Measurements from ENCODE around the gene SYK. TPM values are rescaled to one million over a fixed set of nuclear protein-coding genes. Genes with fewer than 3 reads are reported as not detected.

Gene SYK
- total RNA-seq, 1 donor from 2014 or later, result not detected

DNA sequence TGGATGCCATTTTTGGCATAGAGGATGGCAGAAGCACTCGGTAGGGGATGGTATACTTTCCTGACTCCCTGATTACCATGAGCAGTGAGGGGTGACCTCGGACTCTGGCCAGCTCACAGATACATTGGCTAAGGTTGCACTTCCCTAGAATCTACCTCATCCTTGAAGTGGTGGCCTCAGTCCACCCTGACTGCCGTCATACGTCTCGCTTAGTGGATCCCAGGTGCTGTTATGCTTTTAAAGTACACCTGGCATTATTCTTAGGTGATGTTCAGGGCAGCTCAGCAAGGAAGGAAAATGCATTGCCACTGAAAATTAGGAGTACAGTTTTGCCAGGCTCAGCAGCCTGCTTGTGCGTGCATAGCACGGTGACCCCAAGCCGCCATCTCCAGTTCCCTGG lies 87.3 kb downstream of the SYK start:
- H4K20me1 ChIP-seq (ENCODE audit: low read depth), result no peaks in the 10 kb centered on the region
- peaks cover 14% of the 10 kb centered on the region for H3F3A ChIP-seq (ENCODE audit: low read depth)
- H3K27me3 Mint-ChIP-seq (ENCODE audit: insufficient read depth, low read depth), result peaks cover 4% of the 10 kb centered on the region
- H3K9me3 Mint-ChIP-seq, result peaks cover 11% of the 10 kb centered on the region
- H3K4me2 ChIP-seq, result no peak overlapping the region
- H3K36me3 Mint-ChIP-seq, result no peaks in the 10 kb centered on the region
- DNase-seq (ENCODE audit: low spot score), result no peak
- peaks cover 7% of the 10 kb centered on the region for H3K4me1 Mint-ChIP-seq
- no peak overlapping the region for H3K27ac Mint-ChIP-seq
- H3K9me3 ChIP-seq (ENCODE audit: low read depth), result peaks cover 9% of the 10 kb centered on the region
- H3K27ac ChIP-seq, result no peak overlapping the region
- H3K79me2 ChIP-seq (ENCODE audit: low read depth), result no peaks in the 10 kb centered on the region
- no peak for TF ChIP-seq EZH2 (IDR thresholded peaks at IDR 0.05)
- TF ChIP-seq CTCF (IDR thresholded peaks at IDR 0.05), result no peak
- no peak for TF ChIP-seq EZH2phosphoT487 (IDR thresholded peaks at IDR 0.05)
- H2AFZ ChIP-seq (replicated peaks), result no peak overlapping the region
- no peaks in the 10 kb centered on the region for H3K36me3 ChIP-seq
- H3K4me3 ChIP-seq, result no peak overlapping the region
- H3K9ac ChIP-seq, result no peak overlapping the region
- H3K4me3 Mint-ChIP-seq, result no peak overlapping the region
- H3K4me1 ChIP-seq, result no peaks in the 10 kb centered on the region
- H3K27me3 ChIP-seq, result no peaks in the 10 kb centered on the region

DNA sequence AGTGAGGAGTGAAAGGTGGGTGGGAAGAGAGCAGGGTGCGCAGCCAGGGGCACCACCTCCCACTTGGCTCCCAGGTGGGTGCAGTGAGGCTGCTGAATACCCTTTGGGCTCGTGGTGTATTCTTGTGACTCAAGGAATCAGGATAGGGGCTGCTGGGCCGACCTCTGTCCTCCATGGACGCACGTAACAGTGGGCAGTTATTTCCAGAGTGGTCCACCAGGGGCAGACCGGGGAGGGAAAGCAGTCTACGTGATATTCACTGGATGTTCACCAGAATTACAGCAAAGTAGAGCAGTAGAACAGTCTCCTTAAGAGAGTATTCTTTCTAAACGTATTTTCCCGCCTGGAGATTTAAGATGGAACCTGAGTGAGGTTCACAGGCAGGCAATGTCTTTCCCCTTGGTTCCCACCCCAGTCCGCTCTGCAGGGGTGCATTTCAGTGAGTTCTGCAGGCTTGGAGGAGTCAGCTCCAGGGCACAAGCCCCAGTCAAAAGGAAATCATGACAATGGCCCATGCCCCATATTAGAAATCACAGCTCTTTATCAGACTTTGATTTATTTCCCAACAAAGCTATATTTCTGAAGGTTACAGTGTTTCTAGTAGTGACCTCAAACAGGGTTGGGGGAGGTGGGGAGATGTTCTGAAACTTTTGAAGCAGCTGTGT lies 88.7 kb downstream of the SYK start:
- Mint-ChIP-seq H3K4me3 (no peak overlapping the region), H3K27ac (no peak overlapping the region), H3K9me3 (peaks cover 9% of the 10 kb centered on the region), H3K4me1 (peaks cover 7% of the 10 kb centered on the region), H3K36me3 (no peaks in the 10 kb centered on the region), H3K27me3 (ENCODE audit: insufficient read depth, low read depth) (peaks cover 6% of the 10 kb centered on the region)
- Histone ChIP-seq H4K20me1 (ENCODE audit: low read depth) (no peaks in the 10 kb centered on the region), H3K4me2 (no peak overlapping the region), H3K27me3 (no peaks in the 10 kb centered on the region), H2AFZ (replicated peaks) (peak overlapping the region; percentile 29), H3K4me3 (no peak overlapping the region), H3K4me1 (peaks cover under 1% of the 10 kb centered on the region), H3F3A (ENCODE audit: low read depth) (peaks cover 5% of the 10 kb centered on the region), H3K27ac (no peak overlapping the region), H3K36me3 (no peaks in the 10 kb centered on the region), H3K79me2 (ENCODE audit: low read depth) (no peaks in the 10 kb centered on the region), H3K9ac (no peak overlapping the region), H3K9me3 (ENCODE audit: low read depth) (peaks cover 4% of the 10 kb centered on the region)
- DNase-seq (ENCODE audit: low spot score), result peak; percentile 42
- TF ChIP-seq CTCF (IDR thresholded peaks at IDR 0.05) (peak; percentile 51), EZH2 (IDR thresholded peaks at IDR 0.05) (no peak)

GRCh38 chr9:90891308-90892040 lies 89.9 kb downstream of the SYK start:
- peaks cover 12% of the 10 kb centered on the region for H3K4me1 ChIP-seq
- H3K4me2 ChIP-seq, result no peak overlapping the region
- H3K9me3 ChIP-seq (ENCODE audit: low read depth), result no peaks in the 10 kb centered on the region
- Mint-ChIP-seq H3K36me3 (no peaks in the 10 kb centered on the region), H3K27ac (no peak overlapping the region), H3K4me1 (peaks cover 19% of the 10 kb centered on the region), H3K4me3 (no peak overlapping the region), H3K9me3 (peaks cover 2% of the 10 kb centered on the region), H3K27me3 (ENCODE audit: insufficient read depth, low read depth) (peaks cover 6% of the 10 kb centered on the region)
- peaks cover 15% of the 10 kb centered on the region for H3F3A ChIP-seq (ENCODE audit: low read depth)
- no peak overlapping the region for H3K9ac ChIP-seq
- DNase-seq (ENCODE audit: low spot score), result no peak
- H3K79me2 ChIP-seq (ENCODE audit: low read depth), result no peaks in the 10 kb centered on the region
- H4K20me1 ChIP-seq (ENCODE audit: low read depth), result no peaks in the 10 kb centered on the region
- no peak overlapping the region for H3K4me3 ChIP-seq
- no peaks in the 10 kb centered on the region for H3K36me3 ChIP-seq
- TF ChIP-seq EZH2 (IDR thresholded peaks at IDR 0.05) (no peak), CTCF (IDR thresholded peaks at IDR 0.05) (no peak), EZH2phosphoT487 (IDR thresholded peaks at IDR 0.05) (no peak)
- no peak overlapping the region for H2AFZ ChIP-seq (replicated peaks)
- no peaks in the 10 kb centered on the region for H3K27me3 ChIP-seq
- no peak overlapping the region for H3K27ac ChIP-seq
